Hepatocyte (in vitro differentiated cells): ENCODE measurements around the gene CFD.
"Not testable (repeated sequence)": the region's sequence is repeated elsewhere in the genome, so short reads cannot be mapped to it uniquely, and the experiment has no call there.

Experiments
- CTCF ChIP-seq: fragments of 200-600 bp; sonication (generic); IDR thresholded peaks from 2 replicates; pipeline ENCODE4 v1.5.1; 2016; ENCODE audit warnings: antibody characterized with exemption, mild to moderate bottlenecking; ENCODE audit not compliant: poor library complexity
- EZH2 ChIP-seq: fragments of 200-600 bp; sonication (generic); IDR thresholded peaks from 2 replicates; pipeline ENCODE4 v1.6.1; 2016; ENCODE audit warnings: antibody characterized with exemption, mild to moderate bottlenecking, borderline replicate concordance

- not testable (repeated sequence) for TF ChIP-seq CTCF, EZH2
Observed at GRCh38 chr19:878751-879561, 19.5 kb downstream of the CFD start.
